ENCODE measurements around the gene UTP4.

The UTP4 gene

DNA sequence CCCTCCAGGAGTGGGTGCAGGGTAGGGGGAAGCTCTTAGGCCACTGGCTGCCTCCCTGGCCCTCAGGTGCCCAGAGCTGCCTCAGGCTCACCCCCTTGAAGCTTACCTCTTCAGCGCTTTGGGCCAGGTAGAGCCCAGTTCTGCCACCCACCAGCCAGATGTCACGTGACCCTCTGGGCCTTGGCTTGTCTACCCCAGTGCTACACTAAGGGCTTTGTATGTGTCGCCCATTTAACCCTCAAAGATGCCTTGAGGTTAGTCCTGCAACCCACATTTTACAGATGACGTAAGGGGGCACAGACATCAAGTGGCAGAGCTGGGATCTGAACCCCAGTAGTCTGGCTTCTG lies 23.6 kb upstream of the UTP4 start:
- intact Hi-C loops (cut with DNase I), result no loop called here
- no peak for DNase-seq

DNA sequence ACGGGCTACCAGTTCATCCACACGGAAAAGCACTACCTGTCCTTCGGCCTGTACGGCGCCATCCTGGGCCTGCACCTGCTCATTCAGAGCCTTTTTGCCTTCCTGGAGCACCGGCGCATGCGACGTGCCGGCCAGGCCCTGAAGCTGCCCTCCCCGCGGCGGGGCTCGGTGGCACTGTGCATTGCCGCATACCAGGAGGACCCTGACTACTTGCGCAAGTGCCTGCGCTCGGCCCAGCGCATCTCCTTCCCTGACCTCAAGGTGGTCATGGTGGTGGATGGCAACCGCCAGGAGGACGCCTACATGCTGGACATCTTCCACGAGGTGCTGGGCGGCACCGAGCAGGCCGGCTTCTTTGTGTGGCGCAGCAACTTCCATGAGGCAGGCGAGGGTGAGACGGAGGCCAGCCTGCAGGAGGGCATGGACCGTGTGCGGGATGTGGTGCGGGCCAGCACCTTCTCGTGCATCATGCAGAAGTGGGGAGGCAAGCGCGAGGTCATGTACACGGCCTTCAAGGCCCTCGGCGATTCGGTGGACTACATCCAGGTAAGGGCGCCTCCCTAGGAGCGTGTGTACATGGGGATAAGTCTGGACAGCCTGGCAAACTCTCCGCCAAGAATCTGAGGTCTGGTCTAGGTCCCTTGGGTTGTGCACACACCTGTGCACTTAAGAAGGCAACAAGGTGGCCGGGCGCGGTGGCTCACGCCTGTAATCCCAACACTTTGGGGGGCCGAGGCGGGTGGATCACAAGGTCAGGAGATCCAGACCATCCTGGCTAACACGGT lies 22.8 kb upstream of the UTP4 start:
- no peak for DNase-seq
- intact Hi-C loops (cut with DNase I), result loop anchor here (5.0 kb wide), 1 partner anchor 207 kb away; no protein-coding TSS in a partner anchor

DNA sequence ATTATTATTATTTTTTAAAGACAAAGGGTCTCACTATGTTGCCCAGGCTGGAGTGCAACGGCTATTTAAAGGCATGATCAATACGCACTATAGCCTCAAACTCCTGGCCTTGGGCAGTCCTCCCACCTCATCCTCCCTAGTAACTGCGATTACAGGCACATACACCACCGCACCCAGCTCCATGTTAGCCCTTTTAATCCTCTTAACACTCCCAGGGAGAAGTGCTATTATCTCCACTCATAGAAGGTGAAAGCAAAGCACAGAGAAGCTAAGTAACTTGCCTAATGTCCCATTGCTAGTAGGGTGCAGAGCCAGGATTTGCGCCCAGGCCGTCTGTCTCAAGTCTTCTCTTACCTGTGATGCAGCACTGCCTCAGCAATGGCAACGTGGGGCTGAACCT lies 22.0 kb upstream of the UTP4 start:
- DNase-seq, result no peak
- intact Hi-C loops (cut with DNase I), result loop anchor here (5.0 kb wide), 1 partner anchor 208 kb away; no protein-coding TSS in a partner anchor

DNA sequence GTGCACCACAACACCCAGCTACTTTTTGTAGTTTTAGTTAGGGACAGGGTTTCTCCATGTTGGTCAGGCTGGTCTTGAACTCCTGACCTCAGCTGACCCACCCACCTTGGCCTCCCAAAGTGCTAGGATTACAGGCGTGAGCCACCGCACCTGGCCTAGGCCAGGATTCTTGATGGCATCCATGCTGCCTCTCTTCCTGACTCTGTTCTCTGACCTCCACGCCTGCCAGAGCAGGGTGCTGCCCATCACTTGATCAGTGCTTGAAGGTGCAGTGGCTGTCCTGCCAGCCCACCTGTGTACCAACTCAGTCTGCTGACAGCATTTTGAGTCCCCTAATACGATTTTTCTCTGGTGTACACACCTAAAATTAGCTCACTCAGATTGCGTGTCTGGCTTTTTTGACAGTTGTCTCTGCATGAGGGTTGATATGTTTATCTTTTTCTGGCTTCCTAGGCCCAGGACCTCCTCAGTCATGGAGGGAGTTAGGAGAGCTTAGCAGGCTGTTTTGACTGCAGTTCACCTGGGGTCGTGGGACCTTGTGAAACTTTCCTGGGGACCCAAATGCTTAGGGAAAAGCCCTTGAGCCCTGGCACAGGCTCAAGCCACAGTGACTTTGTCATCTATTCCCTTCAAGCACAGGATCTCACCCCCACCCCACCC lies 21.1 kb upstream of the UTP4 start:
- intact Hi-C loops (cut with DNase I), result loop anchor here (5.0 kb wide), 1 partner anchor 209 kb away; no protein-coding TSS in a partner anchor
- DNase-seq, result peak in 2 of 42 donors; percentile 7 to 10

DNA sequence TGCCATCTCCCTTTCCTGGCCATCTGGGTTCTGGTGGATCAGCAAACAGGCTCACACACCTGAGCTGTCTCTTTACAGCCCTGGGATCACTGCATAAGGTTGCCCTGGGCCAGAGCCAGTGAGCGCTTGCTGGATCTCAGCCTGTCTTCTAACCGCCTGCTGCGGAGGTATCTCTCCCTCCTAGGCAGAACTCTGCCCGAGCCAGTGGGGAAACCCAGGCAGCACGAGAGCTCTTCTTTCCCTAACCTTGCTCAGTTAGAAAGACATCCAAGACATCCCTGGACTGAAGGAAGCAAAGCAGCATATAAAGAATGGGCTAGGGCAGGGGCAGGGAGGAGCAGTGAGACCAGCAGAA lies 20.6 kb upstream of the UTP4 start:
- intact Hi-C loops (cut with DNase I), result loop anchor here (5.0 kb wide), 1 partner anchor 210 kb away; no protein-coding TSS in a partner anchor

DNA sequence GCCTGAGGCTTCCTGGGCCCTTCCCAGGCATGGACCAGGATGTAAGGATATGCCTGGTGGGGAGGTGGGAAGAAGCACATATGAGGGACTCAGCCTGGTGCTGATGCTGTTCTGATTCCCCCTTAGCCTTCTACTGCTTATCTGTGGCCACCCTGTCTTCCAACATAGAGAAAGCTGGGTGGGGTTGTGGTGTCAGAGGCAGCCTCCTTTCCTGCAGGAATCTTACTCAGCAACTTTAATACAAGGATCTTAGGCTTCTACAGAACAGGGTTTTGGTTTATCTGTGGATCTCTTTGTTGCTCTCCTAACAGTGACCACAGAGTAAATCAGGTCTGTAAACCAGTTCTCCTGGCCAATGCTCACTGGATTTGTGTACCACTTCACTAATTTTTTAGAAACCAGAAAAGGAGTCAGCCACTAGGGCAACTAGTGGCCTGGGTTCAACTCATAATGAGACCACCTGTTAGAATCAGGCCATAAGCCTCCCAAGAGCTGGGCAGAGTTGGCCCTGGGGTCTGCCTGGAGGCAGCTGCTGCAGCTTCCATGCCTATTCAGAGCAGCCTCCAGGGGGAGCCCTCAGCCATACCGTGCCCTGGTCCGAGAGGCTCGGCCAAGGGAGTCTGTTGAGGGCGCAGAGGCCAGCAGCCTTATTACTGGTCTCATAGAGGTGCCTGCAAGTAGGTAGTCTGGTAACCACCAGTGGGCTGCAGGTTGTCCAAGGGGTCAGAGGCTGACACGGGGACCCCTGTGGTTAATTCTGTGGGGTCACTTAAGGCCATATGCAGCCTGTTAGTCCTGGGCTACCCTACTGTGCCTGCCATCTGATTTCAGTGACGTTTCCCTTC lies 19.9 kb upstream of the UTP4 start:
- intact Hi-C loops (cut with DNase I), result loop anchor here (5.0 kb wide), 1 partner anchor 210 kb away; no protein-coding TSS in a partner anchor
- peak in 29 of 42 donors; percentile 20 to 79 (median 52) for DNase-seq

More for the DNA sequence above, 20.6 kb upstream of the UTP4 start:
- no peak for DNase-seq

DNA sequence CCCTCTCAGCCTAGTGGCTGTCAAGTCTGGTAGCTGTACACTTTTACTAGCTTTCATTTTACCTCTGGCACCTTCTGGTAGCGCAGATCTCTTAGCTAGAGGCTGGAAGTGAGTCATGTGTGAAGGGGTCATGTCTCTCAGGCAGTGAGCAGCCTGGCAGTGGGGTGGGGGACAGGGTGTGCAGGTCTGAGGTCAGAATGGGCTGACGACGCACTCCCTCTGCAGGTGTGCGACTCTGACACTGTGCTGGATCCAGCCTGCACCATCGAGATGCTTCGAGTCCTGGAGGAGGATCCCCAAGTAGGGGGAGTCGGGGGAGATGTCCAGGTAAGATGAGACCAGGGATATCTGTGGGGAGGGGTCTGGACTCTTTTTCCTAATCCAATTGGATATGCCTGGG lies 19.2 kb upstream of the UTP4 start:
- intact Hi-C loops (cut with DNase I), result loop anchor here (5.0 kb wide), 1 partner anchor 211 kb away; no protein-coding TSS in a partner anchor
- DNase-seq, result peak in 4 of 42 donors; percentile 4 to 27 (median 14)

DNA sequence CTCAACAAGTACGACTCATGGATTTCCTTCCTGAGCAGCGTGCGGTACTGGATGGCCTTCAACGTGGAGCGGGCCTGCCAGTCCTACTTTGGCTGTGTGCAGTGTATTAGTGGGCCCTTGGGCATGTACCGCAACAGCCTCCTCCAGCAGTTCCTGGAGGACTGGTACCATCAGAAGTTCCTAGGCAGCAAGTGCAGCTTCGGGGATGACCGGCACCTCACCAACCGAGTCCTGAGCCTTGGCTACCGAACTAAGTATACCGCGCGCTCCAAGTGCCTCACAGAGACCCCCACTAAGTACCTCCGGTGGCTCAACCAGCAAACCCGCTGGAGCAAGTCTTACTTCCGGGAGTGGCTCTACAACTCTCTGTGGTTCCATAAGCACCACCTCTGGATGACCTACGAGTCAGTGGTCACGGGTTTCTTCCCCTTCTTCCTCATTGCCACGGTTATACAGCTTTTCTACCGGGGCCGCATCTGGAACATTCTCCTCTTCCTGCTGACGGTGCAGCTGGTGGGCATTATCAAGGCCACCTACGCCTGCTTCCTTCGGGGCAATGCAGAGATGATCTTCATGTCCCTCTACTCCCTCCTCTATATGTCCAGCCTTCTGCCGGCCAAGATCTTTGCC lies 18.0 kb upstream of the UTP4 start:
- DNase-seq, result peak in 5 of 42 donors; percentile 1 to 33 (median 5)
- intact Hi-C loops (cut with DNase I), result loop anchor here (5.0 kb wide), 1 partner anchor 212 kb away; no protein-coding TSS in a partner anchor

DNA sequence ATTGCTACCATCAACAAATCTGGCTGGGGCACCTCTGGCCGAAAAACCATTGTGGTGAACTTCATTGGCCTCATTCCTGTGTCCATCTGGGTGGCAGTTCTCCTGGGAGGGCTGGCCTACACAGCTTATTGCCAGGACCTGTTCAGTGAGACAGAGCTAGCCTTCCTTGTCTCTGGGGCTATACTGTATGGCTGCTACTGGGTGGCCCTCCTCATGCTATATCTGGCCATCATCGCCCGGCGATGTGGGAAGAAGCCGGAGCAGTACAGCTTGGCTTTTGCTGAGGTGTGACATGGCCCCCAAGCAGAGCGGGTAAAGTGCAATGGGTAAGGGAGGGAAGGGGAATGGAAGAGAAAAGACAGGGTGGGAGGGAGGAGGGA lies 17.5 kb upstream of the UTP4 start:
- intact Hi-C loops (cut with DNase I), result loop anchor here (5.0 kb wide), 1 partner anchor 213 kb away; no protein-coding TSS in a partner anchor
- peak in 3 of 42 donors; percentile 2 to 8 (median 7) for DNase-seq

DNA sequence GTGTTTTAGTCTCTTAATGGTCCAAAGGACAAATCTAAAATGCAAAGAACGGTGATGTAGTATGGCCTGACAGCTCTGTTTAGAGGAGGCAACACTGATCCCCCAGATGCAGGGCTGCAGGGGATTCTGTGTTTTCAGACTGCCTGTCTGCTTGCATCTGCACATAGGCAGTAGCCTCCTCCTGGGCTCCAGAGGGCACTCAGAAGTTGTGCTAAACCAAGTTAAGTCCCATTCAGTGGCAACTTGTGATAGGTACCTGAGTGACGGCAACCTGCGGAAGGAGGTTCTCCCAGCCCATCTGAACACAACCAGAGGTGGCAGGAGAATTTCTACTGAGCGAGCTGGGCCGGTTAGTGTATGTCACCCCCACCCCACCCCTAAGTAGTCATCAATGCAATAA lies 17.1 kb upstream of the UTP4 start:
- peak in 6 of 42 donors; percentile 1 to 15 (median 6) for DNase-seq
- intact Hi-C loops (cut with DNase I), result no loop called here

DNA sequence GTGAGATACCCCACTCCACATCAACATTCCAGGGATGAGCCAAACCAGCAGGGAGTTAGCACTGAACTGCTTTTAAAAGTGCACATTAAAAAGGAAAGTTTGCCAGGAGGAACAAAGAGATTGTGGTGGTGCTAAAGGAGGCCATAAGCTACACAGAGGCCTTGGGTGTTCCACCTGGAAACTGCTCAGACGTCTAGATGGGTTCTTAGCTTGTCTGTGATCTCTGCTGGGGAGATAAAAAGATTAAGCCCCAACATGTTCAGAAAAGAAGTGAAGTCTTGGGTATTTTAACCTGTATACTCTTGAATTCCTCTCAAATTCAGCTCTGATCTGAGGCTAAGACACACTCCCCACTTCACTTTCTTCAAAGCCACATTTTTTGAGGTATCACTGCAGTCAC lies 16.6 kb upstream of the UTP4 start:
- intact Hi-C loops (cut with DNase I), result no loop called here
- no peak for DNase-seq

DNA sequence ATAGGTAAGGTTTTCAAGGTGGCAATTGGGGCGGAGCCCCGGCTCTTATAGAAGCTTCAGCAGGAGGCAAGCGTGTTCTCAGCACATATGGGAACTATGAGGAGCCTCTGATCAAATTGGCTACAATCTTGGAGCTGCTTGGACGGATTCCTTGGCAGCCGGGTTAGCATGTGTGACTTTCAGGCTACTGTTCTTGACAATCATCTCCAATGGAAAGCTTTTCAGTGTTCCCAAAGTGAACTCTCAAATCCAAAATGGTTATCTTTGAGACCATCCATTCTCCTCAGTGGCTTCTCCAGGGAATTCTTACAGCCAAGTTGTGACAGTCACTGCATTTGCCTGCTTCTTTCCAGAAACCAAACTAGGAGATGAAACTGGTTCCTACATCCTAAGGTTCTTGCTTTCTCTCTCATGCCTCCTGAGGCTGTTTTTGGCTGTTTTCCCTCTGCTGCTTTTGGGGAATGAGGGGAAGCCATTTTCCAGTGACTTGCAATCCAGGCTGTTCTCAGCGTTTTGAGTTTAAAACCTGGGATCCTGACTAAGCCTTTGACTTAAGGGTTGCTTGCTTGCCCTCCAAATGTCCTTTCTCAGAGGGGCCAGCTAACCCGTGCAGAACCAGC lies 16.1 kb upstream of the UTP4 start:
- peak in 5 of 42 donors; percentile 4 to 18 (median 4) for DNase-seq
- intact Hi-C loops (cut with DNase I), result no loop called here

DNA sequence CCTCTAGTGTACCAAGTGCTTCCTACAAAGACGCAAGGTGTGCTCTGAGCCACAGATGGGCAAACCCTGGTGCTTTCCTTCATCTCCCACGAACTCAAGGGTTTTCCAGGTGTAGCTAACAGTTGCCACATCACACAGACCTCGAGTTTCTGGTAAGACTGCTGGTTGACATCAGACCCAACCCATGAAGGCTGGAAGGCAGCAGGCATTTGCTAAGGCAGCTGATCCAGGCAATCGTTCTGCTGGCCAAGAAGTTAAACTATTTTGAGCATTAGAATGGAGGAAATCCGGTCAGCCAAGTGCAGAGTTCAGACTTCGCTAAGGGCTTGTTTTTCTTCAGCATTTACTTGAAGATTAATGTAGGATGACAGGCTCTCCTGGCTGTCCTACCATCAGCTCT lies 15.5 kb upstream of the UTP4 start:
- peak in 5 of 42 donors; percentile 0 to 12 (median 8) for DNase-seq
- intact Hi-C loops (cut with DNase I), result no loop called here

DNA sequence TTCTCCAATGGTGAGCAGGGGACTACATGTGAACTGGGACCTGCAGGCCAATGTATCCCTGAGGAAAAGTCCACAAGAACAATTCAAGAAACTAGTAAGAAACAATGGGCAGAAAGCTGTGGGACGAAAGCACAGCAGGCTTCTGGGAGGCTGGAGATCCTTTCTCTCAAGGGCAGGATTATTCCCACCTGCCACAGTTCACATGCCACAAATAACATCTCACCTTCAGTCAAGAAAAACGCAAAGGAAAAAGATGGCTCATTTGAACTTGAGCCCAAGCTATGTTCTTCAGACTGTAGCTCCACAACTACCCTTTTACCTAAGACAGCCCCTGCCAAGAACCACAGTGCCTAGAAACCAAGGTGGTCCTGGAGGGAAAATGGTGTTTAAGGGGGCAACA lies 14.0 kb upstream of the UTP4 start:
- intact Hi-C loops (cut with DNase I), result no loop called here
- DNase-seq, result peak in 2 of 42 donors; percentile 7 to 22

DNA sequence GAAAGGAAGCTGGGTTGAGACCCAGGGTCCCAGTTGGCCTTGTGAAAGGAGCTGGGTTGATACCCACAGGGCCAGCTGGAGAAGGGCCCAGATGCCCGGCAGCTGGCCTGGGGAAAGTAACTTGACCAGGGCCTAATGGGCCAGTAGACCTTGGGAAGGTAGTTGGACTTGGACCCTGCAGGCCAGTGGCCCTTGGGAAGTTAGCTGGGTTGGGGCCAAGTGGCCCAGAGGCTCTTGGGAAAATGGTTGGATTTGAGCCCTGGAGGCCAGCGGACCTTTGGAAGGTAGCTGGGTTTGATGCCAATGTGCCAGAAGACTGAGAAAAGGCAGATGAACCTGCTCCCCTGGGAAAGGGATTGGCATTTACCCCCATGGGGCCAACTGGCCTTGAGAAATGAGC lies 13.5 kb upstream of the UTP4 start:
- peak in 4 of 42 donors; percentile 0 to 19 (median 12) for DNase-seq
- intact Hi-C loops (cut with DNase I), result no loop called here

DNA sequence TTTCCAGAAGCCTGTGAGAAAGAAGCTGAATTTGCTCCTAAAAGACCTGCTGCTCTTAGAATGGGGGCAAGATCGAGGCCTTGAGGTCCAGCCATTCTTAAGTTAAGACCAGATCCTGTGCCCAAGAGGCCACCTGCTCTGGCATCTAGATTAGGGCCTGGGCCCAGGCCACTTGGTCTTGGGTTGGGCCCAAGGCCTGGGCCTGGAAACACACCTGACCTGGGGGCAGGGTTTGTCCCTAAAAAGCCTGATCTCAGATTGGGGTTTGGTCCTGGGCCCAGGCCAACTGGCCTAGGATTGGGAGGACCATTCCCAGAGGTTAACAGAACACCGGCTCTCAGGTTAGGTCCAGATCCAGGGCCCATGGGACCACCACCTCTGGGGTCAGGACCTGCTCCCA lies 12.9 kb upstream of the UTP4 start:
- intact Hi-C loops (cut with DNase I), result no loop called here
- peak in 3 of 42 donors; percentile 0 to 2 (median 1) for DNase-seq

DNA sequence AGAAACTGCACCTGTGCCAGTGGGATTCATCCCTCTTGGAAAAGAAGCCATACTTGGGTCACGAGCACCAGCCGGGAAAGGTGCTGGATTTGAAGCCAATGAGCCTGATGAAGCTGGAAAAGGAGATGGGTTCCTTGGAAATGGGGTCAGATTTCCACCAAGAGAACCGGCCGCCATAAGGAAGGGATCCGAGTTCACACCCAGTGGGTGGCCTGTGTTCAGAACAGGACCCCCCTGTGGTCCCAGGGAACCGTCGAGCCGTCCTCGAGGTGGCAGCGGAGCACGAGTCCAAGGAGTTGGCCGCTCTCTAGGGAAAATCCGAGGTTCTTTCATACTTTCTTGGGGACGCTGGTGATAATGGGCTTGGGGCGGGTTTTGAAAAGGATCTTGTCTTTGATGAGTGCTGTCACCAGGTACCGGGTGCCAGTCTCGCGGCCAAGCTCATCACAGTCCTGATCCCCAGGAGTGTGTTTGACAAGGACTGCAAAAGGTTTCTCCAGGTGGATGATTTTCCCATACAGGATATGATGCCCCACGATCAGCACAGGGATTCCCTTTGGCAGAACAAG lies 12.3 kb upstream of the UTP4 start:
- DNase-seq, result peak in 4 of 42 donors; percentile 3 to 23 (median 14)
- intact Hi-C loops (cut with DNase I), result loop anchor here (10.0 kb wide), 1 partner anchor 415 kb away; no protein-coding TSS in a partner anchor

DNA sequence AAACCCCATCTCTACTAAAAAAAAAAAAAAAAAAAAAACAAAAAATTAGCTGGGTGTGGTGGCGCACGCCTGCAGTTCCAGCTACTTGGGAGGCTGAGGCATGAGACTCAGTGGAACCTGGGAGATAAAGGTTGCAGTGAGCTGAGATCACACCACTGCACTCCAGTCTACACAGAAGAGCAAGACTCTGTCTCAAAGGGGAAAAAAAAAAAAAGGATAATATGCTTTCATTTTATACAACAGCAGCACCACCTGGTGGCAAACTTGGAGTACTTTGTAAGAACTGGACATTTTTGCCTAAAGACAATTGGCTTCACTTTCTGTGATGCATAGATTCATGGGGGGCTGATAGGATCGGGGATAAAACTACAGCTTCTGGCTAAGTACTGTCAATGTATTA lies 8.5 kb upstream of the UTP4 start:
- intact Hi-C loops (cut with DNase I), result loop anchor here (10.0 kb wide), 1 partner anchor 419 kb away; no protein-coding TSS in a partner anchor

More for the DNA sequence above, 8.5 kb upstream of the UTP4 start:
- DNase-seq, result peak in 33 of 42 donors; percentile 22 to 85 (median 55)
